GM23338 (cell line): ENCODE results near the gene SFPQ. TPM values are rescaled to one million over a fixed set of nuclear protein-coding genes. Genes with fewer than 3 reads are reported as not detected.

Experiments
- ATAC-seq: fragments of 200-7000 bp; cut with Tn5 transposase; 3 replicates; pipeline ENCODE4 v1.9.1; 2020
- DNase-seq: peaks from one replicate; pipeline ENCODE4 v3.0.0-alpha.2; 2015; ENCODE audit warnings: low spot score
- H2AFZ ChIP-seq: fragments of 200-600 bp; sonication (generic); 2 replicates; pipeline ENCODE4 v1.8.0; 2016; ENCODE audit warnings: antibody characterized with exemption, mild to moderate bottlenecking, moderate library complexity
- H3F3A ChIP-seq: fragments of 200-600 bp; sonication (generic); replicated peaks from 2 replicates; pipeline ENCODE4 v1.8.0; 2017; ENCODE audit warnings: antibody characterized with exemption, mixed run types, low read depth
- H3K27ac ChIP-seq: fragments of 200-600 bp; sonication (generic); 2 replicates; pipeline ENCODE4 v1.6.1; 2016; ENCODE audit warnings: low read depth
- H3K27me3 ChIP-seq: fragments of 200-600 bp; sonication (generic); 2 replicates; pipeline ENCODE4 v1.8.0; 2016; ENCODE audit warnings: mild to moderate bottlenecking, mixed run types, moderate library complexity; ENCODE audit not compliant: insufficient read depth
- H3K36me3 ChIP-seq: fragments of 200-600 bp; sonication (generic); 2 replicates; pipeline ENCODE4 v1.8.0; 2016; ENCODE audit warnings: mild to moderate bottlenecking; ENCODE audit not compliant: insufficient read depth
- H3K4me1 ChIP-seq: fragments of 200-600 bp; sonication (generic); 2 replicates; pipeline ENCODE4 v1.8.0; 2016; ENCODE audit warnings: mild to moderate bottlenecking, moderate library complexity; ENCODE audit not compliant: insufficient read depth
- H3K4me2 ChIP-seq: fragments of 200-600 bp; sonication (generic); 2 replicates; pipeline ENCODE4 v1.7.1; 2017; ENCODE audit warnings: mixed run types
- H3K4me3 ChIP-seq: fragments of 200-600 bp; sonication (generic); 2 replicates; pipeline ENCODE4 v1.6.1; 2016; ENCODE audit warnings: mixed run types
- H3K79me2 ChIP-seq: fragments of 200-600 bp; sonication (generic); replicated peaks from 2 replicates; pipeline ENCODE4 v1.8.0; 2017; ENCODE audit warnings: mild to moderate bottlenecking; ENCODE audit not compliant: insufficient read depth
- H3K9me2 ChIP-seq: fragments of 200-600 bp; sonication (generic); 2 replicates; pipeline ENCODE4 v1.8.0; 2017; ENCODE audit not compliant: insufficient read depth
- H4K20me1 ChIP-seq: fragments of 200-600 bp; sonication (generic); replicated peaks from 2 replicates; pipeline ENCODE4 v1.8.0; 2017; ENCODE audit warnings: mild to moderate bottlenecking; ENCODE audit not compliant: insufficient read depth
- H3K27ac Mint-ChIP-seq: 2 replicates; pipeline ENCODE4 v1.8.0; 2020; ENCODE audit warnings: inconsistent platforms, mild to moderate bottlenecking, moderate library complexity, mixed read lengths
- H3K27me3 Mint-ChIP-seq: 3 replicates; pipeline ENCODE4 v1.8.0; 2022; ENCODE audit warnings: low read depth, mild to moderate bottlenecking, moderate library complexity, mixed read lengths, inconsistent platforms; ENCODE audit not compliant: insufficient read depth, poor library complexity
- H3K36me3 Mint-ChIP-seq: 3 replicates; pipeline ENCODE4 v1.8.0; 2021; ENCODE audit warnings: low read depth, mild to moderate bottlenecking, inconsistent platforms, moderate library complexity, mixed read lengths
- H3K4me1 Mint-ChIP-seq: 3 replicates; pipeline ENCODE4 v1.8.0; 2020; ENCODE audit warnings: mild to moderate bottlenecking, inconsistent platforms, mixed read lengths
- H3K4me3 Mint-ChIP-seq: 3 replicates; pipeline ENCODE4 v1.8.0; 2021; ENCODE audit warnings: moderate library complexity, mild to moderate bottlenecking, inconsistent platforms, mixed read lengths
- H3K9me3 Mint-ChIP-seq: 3 replicates; pipeline ENCODE4 v1.8.0; 2020; ENCODE audit warnings: moderate library complexity, mild to moderate bottlenecking, inconsistent platforms, mixed read lengths
- STAT1 ChIP-seq: IDR thresholded peaks from one replicate; pipeline ENCODE4 v1.6.1; 2016; ENCODE audit warnings: antibody characterized with exemption; ENCODE audit not compliant: unreplicated experiment
- ZNF114 ChIP-seq: fragments of 250-450 bp; sonication (Bioruptor Pico); IDR thresholded peaks from 2 replicates; pipeline ENCODE4 v1.5.0; 2020; ENCODE audit warnings: mild to moderate bottlenecking, moderate library complexity
- ZNF331 ChIP-seq: fragments of 250-450 bp; sonication (Bioruptor Pico); IDR thresholded peaks from 2 replicates; pipeline ENCODE4 v1.5.0; 2020; ENCODE audit warnings: low read depth, mild to moderate bottlenecking, moderate library complexity
- polyA plus RNA-seq: library from polyadenylated mRNA; unstranded; fragments of >200 nt; fragmentation: Nextera tagmentation; extraction: Ambion mirVana; gene quantifications from 2 replicates; pipeline ENCODE4 v1.2.1, GENCODE V29; 2016
- small RNA-seq: library from RNA; depleted of rRNA; stranded (forward); fragments of <200 nt; gene quantifications from one replicate; pipeline ENCODE3, GENCODE V24; 2014; ENCODE audit warnings: low replicate concordance
- total RNA-seq: library from RNA; depleted of rRNA; stranded (reverse); fragments of >200 nt; shearing (Covaris generic); gene quantifications from 2 replicates; pipeline ENCODE4 v1.2.3, GENCODE V29; 2014; rRNA removed
- TF ChIP-seq, protein P1 (sequence below): fragments of 250-450 bp; sonication (Bioruptor Pico); IDR thresholded peaks from 2 replicates; pipeline ENCODE4 v1.5.0; 2020; ENCODE audit warnings: mild to moderate bottlenecking, moderate library complexity
- TF ChIP-seq, protein P2 (sequence below): IDR thresholded peaks from 2 replicates; pipeline ENCODE4 v1.6.1; 2016; ENCODE audit warnings: antibody characterized with exemption

The SFPQ gene
- total and polyA plus RNA-seq, 2 experiments from 2014 or later, result 258 to 352 TPM

DNA sequence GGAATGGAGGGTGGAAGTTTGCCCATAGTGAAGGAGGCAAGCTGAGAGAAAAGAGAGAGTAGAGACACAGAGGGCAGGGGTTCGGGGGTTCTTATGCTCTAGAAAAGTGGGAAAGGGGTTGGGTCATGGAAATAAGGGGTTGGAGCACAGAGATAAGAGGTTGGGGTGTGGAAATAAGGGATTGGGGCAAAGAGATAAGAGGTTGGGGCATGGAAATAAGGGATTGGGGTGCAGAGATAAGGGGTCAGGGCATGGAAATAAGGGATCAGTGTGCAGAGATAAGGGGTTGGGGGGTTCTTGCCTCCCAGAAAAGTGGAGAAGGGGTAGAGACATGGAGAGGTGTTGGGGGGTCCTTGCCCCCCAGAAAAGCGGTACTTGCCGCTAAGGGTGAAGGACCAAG is 56.2 kb downstream of the SFPQ start:
- H3K27me3 Mint-ChIP-seq, result peaks cover 17% of the 10 kb centered on the region
- Histone ChIP-seq H3K36me3 (no peaks in the 10 kb centered on the region), H3K9me2 (no peaks in the 10 kb centered on the region), H3K79me2 (no peaks in the 10 kb centered on the region), H3K4me3 (no peak overlapping the region), H3K4me2 (no peak overlapping the region), H3F3A (no peaks in the 10 kb centered on the region), H3K27ac (no peak overlapping the region), H2AFZ (no peak overlapping the region), H3K27me3 (no peaks in the 10 kb centered on the region), H3K4me1 (no peaks in the 10 kb centered on the region), H4K20me1 (no peaks in the 10 kb centered on the region)
- ATAC-seq, result no peak
- H3K9me3 Mint-ChIP-seq, result peaks cover 22% of the 10 kb centered on the region
- H3K27ac Mint-ChIP-seq, result no peak overlapping the region
- H3K4me1 Mint-ChIP-seq, result no peaks in the 10 kb centered on the region; the same call in 2 of the 3 replicates
- no peak for DNase-seq
- H3K36me3 Mint-ChIP-seq, result peaks cover 18% of the 10 kb centered on the region
- TF ChIP-seq STAT1 (no peak), ZNF114 (CRISPR knock-in tag) (no peak), ZNF331 (CRISPR knock-in tag) (no peak)
- TF ChIP-seq, protein P1, sequence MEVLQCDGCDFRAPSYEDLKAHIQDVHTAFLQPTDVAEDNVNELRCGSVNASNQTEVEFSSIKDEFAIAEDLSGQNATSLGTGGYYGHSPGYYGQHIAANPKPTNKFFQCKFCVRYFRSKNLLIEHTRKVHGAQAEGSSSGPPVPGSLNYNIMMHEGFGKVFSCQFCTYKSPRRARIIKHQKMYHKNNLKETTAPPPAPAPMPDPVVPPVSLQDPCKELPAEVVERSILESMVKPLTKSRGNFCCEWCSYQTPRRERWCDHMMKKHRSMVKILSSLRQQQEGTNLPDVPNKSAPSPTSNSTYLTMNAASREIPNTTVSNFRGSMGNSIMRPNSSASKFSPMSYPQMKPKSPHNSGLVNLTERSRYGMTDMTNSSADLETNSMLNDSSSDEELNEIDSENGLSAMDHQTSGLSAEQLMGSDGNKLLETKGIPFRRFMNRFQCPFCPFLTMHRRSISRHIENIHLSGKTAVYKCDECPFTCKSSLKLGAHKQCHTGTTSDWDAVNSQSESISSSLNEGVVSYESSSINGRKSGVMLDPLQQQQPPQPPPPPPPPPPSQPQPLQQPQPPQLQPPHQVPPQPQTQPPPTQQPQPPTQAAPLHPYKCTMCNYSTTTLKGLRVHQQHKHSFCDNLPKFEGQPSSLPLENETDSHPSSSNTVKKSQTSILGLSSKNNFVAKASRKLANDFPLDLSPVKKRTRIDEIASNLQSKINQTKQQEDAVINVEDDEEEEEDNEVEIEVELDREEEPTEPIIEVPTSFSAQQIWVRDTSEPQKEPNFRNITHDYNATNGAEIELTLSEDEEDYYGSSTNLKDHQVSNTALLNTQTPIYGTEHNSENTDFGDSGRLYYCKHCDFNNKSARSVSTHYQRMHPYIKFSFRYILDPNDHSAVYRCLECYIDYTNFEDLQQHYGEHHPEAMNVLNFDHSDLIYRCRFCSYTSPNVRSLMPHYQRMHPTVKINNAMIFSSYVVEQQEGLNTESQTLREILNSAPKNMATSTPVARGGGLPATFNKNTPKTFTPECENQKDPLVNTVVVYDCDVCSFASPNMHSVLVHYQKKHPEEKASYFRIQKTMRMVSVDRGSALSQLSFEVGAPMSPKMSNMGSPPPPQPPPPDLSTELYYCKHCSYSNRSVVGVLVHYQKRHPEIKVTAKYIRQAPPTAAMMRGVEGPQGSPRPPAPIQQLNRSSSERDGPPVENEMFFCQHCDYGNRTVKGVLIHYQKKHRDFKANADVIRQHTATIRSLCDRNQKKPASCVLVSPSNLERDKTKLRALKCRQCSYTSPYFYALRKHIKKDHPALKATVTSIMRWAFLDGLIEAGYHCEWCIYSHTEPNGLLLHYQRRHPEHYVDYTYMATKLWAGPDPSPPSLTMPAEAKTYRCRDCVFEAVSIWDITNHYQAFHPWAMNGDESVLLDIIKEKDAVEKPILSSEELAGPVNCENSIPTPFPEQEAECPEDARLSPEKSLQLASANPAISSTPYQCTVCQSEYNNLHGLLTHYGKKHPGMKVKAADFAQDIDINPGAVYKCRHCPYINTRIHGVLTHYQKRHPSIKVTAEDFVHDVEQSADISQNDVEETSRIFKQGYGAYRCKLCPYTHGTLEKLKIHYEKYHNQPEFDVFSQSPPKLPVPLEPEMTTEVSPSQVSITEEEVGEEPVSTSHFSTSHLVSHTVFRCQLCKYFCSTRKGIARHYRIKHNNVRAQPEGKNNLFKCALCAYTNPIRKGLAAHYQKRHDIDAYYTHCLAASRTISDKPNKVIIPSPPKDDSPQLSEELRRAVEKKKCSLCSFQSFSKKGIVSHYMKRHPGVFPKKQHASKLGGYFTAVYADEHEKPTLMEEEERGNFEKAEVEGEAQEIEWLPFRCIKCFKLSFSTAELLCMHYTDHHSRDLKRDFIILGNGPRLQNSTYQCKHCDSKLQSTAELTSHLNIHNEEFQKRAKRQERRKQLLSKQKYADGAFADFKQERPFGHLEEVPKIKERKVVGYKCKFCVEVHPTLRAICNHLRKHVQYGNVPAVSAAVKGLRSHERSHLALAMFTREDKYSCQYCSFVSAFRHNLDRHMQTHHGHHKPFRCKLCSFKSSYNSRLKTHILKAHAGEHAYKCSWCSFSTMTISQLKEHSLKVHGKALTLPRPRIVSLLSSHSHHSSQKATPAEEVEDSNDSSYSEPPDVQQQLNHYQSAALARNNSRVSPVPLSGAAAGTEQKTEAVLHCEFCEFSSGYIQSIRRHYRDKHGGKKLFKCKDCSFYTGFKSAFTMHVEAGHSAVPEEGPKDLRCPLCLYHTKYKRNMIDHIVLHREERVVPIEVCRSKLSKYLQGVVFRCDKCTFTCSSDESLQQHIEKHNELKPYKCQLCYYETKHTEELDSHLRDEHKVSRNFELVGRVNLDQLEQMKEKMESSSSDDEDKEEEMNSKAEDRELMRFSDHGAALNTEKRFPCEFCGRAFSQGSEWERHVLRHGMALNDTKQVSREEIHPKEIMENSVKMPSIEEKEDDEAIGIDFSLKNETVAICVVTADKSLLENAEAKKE, result no peak
- TF ChIP-seq, protein P2, sequence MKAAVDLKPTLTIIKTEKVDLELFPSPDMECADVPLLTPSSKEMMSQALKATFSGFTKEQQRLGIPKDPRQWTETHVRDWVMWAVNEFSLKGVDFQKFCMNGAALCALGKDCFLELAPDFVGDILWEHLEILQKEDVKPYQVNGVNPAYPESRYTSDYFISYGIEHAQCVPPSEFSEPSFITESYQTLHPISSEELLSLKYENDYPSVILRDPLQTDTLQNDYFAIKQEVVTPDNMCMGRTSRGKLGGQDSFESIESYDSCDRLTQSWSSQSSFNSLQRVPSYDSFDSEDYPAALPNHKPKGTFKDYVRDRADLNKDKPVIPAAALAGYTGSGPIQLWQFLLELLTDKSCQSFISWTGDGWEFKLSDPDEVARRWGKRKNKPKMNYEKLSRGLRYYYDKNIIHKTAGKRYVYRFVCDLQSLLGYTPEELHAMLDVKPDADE, result no peak
- no peak overlapping the region for H3K4me3 Mint-ChIP-seq

Small RNA genes within 50 kb of the gene (small RNA-seq; reads per million reads assigned to genes)
- gene RF00019, result not detected

Other genes starting within 250 kb of the SFPQ start
- gene TMEM35B, start 207.8 kb downstream of the SFPQ start, total RNA-seq, result 7.6 and 9.1 TPM in 2 replicates
- gene TMEM35B, start 207.8 kb downstream of the SFPQ start, polyA plus RNA-seq, result 27.0 and 27.1 TPM in 2 replicates
- gene ZMYM6, start 161.2 kb downstream of the SFPQ start, total RNA-seq, result 12.4 and 16.8 TPM in 2 replicates
- gene ZMYM6, start 161.2 kb downstream of the SFPQ start, polyA plus RNA-seq, result 5.8 and 7.0 TPM in 2 replicates
- 51.0 and 51.9 TPM in 2 replicates for gene ZMYM1, start 113.8 kb downstream of the SFPQ start, total RNA-seq
- 25.8 and 37.4 TPM in 2 replicates for gene ZMYM1, start 113.8 kb downstream of the SFPQ start, polyA plus RNA-seq
- gene ZMYM4, start 75.6 kb upstream of the SFPQ start, total RNA-seq, result 44.9 and 65.4 TPM in 2 replicates
- 62.1 and 68.5 TPM in 2 replicates for gene ZMYM4, start 75.6 kb upstream of the SFPQ start, polyA plus RNA-seq